HG03342 (cell line): ENCODE measurements around the gene ZNF385D.

Experiments
- ATAC-seq: cut with Tn5 transposase; IDR thresholded peaks from one replicate; pipeline ENCODE4 v1.9.1; 2021; ENCODE audit warnings: mild to moderate bottlenecking, moderate library complexity; ENCODE audit not compliant: unreplicated experiment

ZNF385D gene

GRCh38 chr3:21682206-21682605 lies 68.8 kb downstream of the ZNF385D start:
- ATAC-seq: no peak

- no peak for ATAC-seq
These were observed 77.6 kb downstream of the ZNF385D start for GRCh38 chr3:21673393-21673792.

GRCh38 chr3:21672303-21672702 lies 78.7 kb downstream of the ZNF385D start:
- ATAC-seq: no peak

GRCh38 chr3:21670386-21670785 lies 80.6 kb downstream of the ZNF385D start:
- ATAC-seq: no peak

GRCh38 chr3:21668012-21668411 lies 83.0 kb downstream of the ZNF385D start:
- no peak for ATAC-seq

- ATAC-seq: no peak
These were observed 85.4 kb downstream of the ZNF385D start for GRCh38 chr3:21665444-21666100.

- ATAC-seq: no peak
These were observed 86.0 kb downstream of the ZNF385D start for GRCh38 chr3:21664996-21665395.

GRCh38 chr3:21662403-21662802 lies 88.6 kb downstream of the ZNF385D start:
- no peak for ATAC-seq

GRCh38 chr3:21654662-21655061 lies 96.3 kb downstream of the ZNF385D start:
- ATAC-seq: no peak

- no peak for ATAC-seq
These were observed 96.8 kb downstream of the ZNF385D start for GRCh38 chr3:21654241-21654640.

- ATAC-seq: no peak
These were observed 101.5 kb downstream of the ZNF385D start for GRCh38 chr3:21649519-21649918.

- ATAC-seq: no peak
These were observed 103.0 kb downstream of the ZNF385D start for GRCh38 chr3:21647961-21648360.

- no peak for ATAC-seq
These were observed 105.7 kb downstream of the ZNF385D start for GRCh38 chr3:21645121-21645897.

- no peak for ATAC-seq
These were observed 106.7 kb downstream of the ZNF385D start for GRCh38 chr3:21644268-21644667.

GRCh38 chr3:21643752-21644151 lies 107.3 kb downstream of the ZNF385D start:
- ATAC-seq: no peak

- no peak for ATAC-seq
These were observed 108.6 kb downstream of the ZNF385D start for GRCh38 chr3:21642433-21642832.

- no peak for ATAC-seq
These were observed 109.1 kb downstream of the ZNF385D start for GRCh38 chr3:21641959-21642358.

- ATAC-seq: no peak
These were observed 112.5 kb downstream of the ZNF385D start for GRCh38 chr3:21638488-21638887.

- ATAC-seq: no peak
These were observed 116.9 kb downstream of the ZNF385D start for GRCh38 chr3:21634112-21634511.

- no peak for ATAC-seq
These were observed 126.5 kb downstream of the ZNF385D start for GRCh38 chr3:21624524-21624923.

- ATAC-seq: no peak
These were observed 129.8 kb downstream of the ZNF385D start for GRCh38 chr3:21621181-21621651.

- no peak for ATAC-seq
These were observed 130.4 kb downstream of the ZNF385D start for GRCh38 chr3:21620511-21621155.
